H1 (cell line): ENCODE data around the gene TOM1L2. TPM values are rescaled to one million over a fixed set of nuclear protein-coding genes. Genes with fewer than 3 reads are reported as not detected.

ENCODE experiments used
- ASH2L ChIP-seq: fragments of 200-600, 300-600 bp; sonication (generic); IDR thresholded peaks from one replicate; pipeline ENCODE4 v1.7.1; 2017; ENCODE audit warnings: low read length
- CHD1 ChIP-seq: IDR thresholded peaks from 2 replicates; pipeline ENCODE4 v1.6.1; 2012; ENCODE audit warnings: low read depth, low read length, improper control_type of control experiment
- CHD2 ChIP-seq: IDR thresholded peaks from 2 replicates; pipeline ENCODE4 v1.6.1; 2012; ENCODE audit warnings: low read length, improper control_type of control experiment
- CREB1 ChIP-seq: IDR thresholded peaks from 2 replicates; pipeline ENCODE4 v1.6.1; 2012; ENCODE audit warnings: inconsistent platforms
- CTCF ChIP-seq, 3 experiments: IDR thresholded peaks; 1 replicate in 2 of 3; 2 replicates in 1 of 3; pipeline versions ENCODE4 v1.5.1 to v1.6.1; 2011; ENCODE audit warnings: low read length in 3 of 3, mild to moderate bottlenecking in 3 of 3, inconsistent platforms in 2 of 3, low read depth in 1 of 3, moderate library complexity in 1 of 3; ENCODE audit not compliant: insufficient read depth in 1 of 3; ENCODE audit errors: control extremely low read depth in 1 of 3
- MAFK ChIP-seq: IDR thresholded peaks from 2 replicates; pipeline ENCODE4 v1.6.1; 2012; ENCODE audit warnings: low read depth, mild to moderate bottlenecking, improper control_type of control experiment, low read length
- RAD21 ChIP-seq, 2 experiments: IDR thresholded peaks in 1 of 2; conservative IDR thresholded peaks in 1 of 2; 2 replicates each; pipeline ENCODE4 v1.6.1; 2011; ENCODE audit warnings: low read depth in 2 of 2, low read length in 2 of 2, improper control_type of control experiment in 1 of 2, inconsistent platforms in 1 of 2, mild to moderate bottlenecking in 1 of 2, moderate library complexity in 1 of 2
- SIRT6 ChIP-seq: IDR thresholded peaks from one replicate; pipeline ENCODE4 v1.7.1; 2012; ENCODE audit warnings: low read length, inconsistent platforms
- USF2 ChIP-seq: IDR thresholded peaks from 2 replicates; pipeline ENCODE4 v1.6.1; 2011; ENCODE audit warnings: low read length, improper control_type of control experiment
- polyA plus RNA-seq, 7 experiments: library from polyadenylated mRNA; depleted of rRNA in 3 of 7; stranded (reverse) in 5 of 7; unstranded in 2 of 7; fragments of >200 nt in 5 of 7; fragments of 200-250 nt in 2 of 7; gene quantifications; 1 replicate in 5 of 7; 2 replicates in 1 of 7; 4 replicates in 1 of 7; pipeline versions ENCODE4 v1.2.1 to v1.2.3, GENCODE V29; 2011 to 2013; ENCODE audit warnings: missing spikeins in 2 of 7, mixed read lengths in 2 of 7
- total RNA-seq: library from RNA; stranded (reverse); fragmentation: NEBNext Ultra II Directional; extraction: Animal tissue kit (Norgen Biotek cat#: 25700); gene quantifications from 2 replicates; pipeline ENCODE4 v1.2.1, GENCODE V29; 2021

The TOM1L2 gene
- total and polyA plus RNA-seq, 2 of the 8 experiments (the other 6 are each of a cell fraction or from before 2014, with no cell fraction given): 2.0 to 3.4 TPM

- TF ChIP-seq CTCF (IDR thresholded peaks at IDR 0.05; ENCODE audit: control extremely low read depth in 1 of 3, insufficient read depth in 1 of 3, low read depth in 1 of 3, low read length in 3 of 3): no peak
- TF ChIP-seq CHD2: no peak
- no peak for TF ChIP-seq SIRT6
- TF ChIP-seq RAD21 (IDR thresholded peaks at IDR 0.05 in 1 of 2, conservative IDR thresholded peaks at IDR 0.05 in 1 of 2; ENCODE audit: low read depth in 2 of 2, low read length in 2 of 2): no peak
- no peak for TF ChIP-seq USF2
- no peak for TF ChIP-seq MAFK
- TF ChIP-seq CHD1: no peak
- TF ChIP-seq ASH2L: no peak
- no peak for TF ChIP-seq CREB1
These were observed 67.8 kb downstream of the TOM1L2 start (continued) for GRCh38 chr17:17904166-17905035.
